ENCODE results near the gene SORCS2. TPM values are rescaled to one million over a fixed set of nuclear protein-coding genes. Genes with fewer than 3 reads are reported as not detected.

SORCS2 gene
- total RNA-seq, 1 donor from 2014 or later, result 5.2 TPM

DNA sequence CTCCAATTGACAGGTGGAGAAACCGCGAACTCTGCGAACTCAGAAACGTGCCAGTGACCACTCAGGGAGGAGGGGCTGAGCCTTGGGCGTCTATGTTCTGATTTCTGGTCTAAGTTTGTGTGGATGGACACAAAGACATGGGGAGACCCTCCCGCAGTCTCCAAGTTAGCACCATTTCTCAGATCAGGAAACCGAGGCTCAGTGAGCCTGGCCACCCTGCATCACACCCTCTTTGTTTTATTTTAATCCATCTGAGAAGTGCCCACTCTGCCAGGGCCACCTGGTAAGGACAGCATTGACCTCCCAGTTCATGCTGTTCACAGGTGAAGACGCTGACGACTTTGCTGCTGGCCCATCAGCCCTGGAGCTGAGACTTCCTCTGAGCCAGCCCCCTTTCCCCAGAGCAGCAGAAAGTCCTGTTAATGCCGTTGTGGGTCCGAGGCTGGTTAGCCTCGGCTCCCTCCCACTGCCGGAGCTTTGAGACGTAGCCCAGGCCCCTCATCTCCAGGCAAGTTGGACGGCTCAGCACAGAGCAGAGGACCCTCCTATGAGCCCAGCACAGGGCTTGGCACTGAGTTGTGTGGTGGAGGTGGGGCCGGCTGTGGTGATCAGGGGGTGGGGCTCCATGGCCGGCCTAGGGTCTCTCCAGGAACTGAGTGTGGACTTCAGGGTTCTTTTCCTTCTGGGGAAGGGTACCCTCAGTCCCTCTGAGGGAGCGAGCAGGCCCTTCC is 198.7 kb downstream of the SORCS2 start:
- H3K36me3 ChIP-seq, result no peaks in the 10 kb centered on the region
- H3K4me3 ChIP-seq, result no peak overlapping the region
- H3K27me3 ChIP-seq, result no peaks in the 10 kb centered on the region
- H3K27ac ChIP-seq, result no peak overlapping the region
- no peak overlapping the region for H2AFZ ChIP-seq (replicated peaks)
- no peak overlapping the region for H3K4me3 Mint-ChIP-seq
- H3K27me3 Mint-ChIP-seq (ENCODE audit: insufficient read depth, low read depth), result peaks cover 11% of the 10 kb centered on the region
- H3K27ac Mint-ChIP-seq, result peak overlapping the region; percentile 83
- H3K9me3 Mint-ChIP-seq, result no peaks in the 10 kb centered on the region
- H3F3A ChIP-seq (ENCODE audit: low read depth), result peaks cover 10% of the 10 kb centered on the region
- no peaks in the 10 kb centered on the region for H3K9me3 ChIP-seq (ENCODE audit: low read depth)
- no peak for DNase-seq (ENCODE audit: low spot score)
- H3K9ac ChIP-seq, result no peak overlapping the region
- no peaks in the 10 kb centered on the region for H3K79me2 ChIP-seq (ENCODE audit: low read depth)
- H3K4me1 Mint-ChIP-seq, result peaks cover 58% of the 10 kb centered on the region
- H4K20me1 ChIP-seq (ENCODE audit: low read depth), result no peaks in the 10 kb centered on the region
- H3K4me2 ChIP-seq, result no peak overlapping the region
- TF ChIP-seq EZH2phosphoT487 (IDR thresholded peaks at IDR 0.05) (no peak), EZH2 (IDR thresholded peaks at IDR 0.05) (no peak)
- TF ChIP-seq, protein P1, sequence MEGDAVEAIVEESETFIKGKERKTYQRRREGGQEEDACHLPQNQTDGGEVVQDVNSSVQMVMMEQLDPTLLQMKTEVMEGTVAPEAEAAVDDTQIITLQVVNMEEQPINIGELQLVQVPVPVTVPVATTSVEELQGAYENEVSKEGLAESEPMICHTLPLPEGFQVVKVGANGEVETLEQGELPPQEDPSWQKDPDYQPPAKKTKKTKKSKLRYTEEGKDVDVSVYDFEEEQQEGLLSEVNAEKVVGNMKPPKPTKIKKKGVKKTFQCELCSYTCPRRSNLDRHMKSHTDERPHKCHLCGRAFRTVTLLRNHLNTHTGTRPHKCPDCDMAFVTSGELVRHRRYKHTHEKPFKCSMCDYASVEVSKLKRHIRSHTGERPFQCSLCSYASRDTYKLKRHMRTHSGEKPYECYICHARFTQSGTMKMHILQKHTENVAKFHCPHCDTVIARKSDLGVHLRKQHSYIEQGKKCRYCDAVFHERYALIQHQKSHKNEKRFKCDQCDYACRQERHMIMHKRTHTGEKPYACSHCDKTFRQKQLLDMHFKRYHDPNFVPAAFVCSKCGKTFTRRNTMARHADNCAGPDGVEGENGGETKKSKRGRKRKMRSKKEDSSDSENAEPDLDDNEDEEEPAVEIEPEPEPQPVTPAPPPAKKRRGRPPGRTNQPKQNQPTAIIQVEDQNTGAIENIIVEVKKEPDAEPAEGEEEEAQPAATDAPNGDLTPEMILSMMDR (IDR thresholded peaks at IDR 0.05), result no peak
- H3K4me1 ChIP-seq, result peaks cover 35% of the 10 kb centered on the region
- no peaks in the 10 kb centered on the region for H3K36me3 Mint-ChIP-seq

DNA sequence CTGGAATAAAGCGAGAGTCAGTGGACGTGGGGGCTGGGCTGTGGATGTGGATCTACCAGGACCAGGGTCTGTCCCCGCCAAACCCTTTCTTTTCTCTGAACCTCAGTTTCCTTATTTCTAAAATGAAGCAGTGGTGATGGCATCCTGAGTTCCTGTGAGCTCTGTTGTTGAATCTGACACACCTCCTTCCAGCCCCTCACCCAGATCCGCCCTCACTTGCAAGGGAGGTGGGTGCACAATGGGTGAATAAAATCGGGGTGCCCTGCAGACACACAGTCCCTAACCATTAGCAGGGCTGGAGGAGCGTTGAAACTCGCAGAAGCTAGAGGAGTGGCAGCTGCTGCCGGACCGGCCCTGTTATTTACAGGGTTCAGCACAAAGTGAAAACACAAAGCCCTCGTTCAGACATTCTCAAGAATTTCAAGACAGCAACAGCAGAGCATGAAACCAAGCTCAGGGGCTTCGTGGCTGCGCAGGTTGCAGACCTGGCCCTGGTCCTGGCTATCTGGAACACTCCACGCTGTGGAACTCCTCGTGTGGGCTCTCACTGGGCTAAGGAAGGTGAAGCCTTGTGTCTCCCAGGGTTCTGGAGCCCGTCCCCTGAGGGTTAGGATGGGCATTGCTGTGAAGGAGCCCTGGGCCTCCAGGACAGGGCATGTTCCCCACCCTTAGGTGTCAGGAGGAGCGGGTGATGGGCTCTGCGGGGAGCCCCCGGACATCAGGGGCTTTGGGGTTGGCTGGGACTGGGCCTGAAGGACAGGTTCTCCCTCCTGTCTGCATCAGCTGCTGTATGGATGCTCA is 199.5 kb downstream of the SORCS2 start:
- no peak for TF ChIP-seq EZH2phosphoT487 (IDR thresholded peaks at IDR 0.05)
- TF ChIP-seq, protein P1 (IDR thresholded peaks at IDR 0.05), result no peak
- peaks cover 66% of the 10 kb centered on the region for H3K4me1 Mint-ChIP-seq
- no peaks in the 10 kb centered on the region for H3K9me3 Mint-ChIP-seq
- Histone ChIP-seq H3K9me3 (ENCODE audit: low read depth) (no peaks in the 10 kb centered on the region), H3K4me1 (peaks cover 42% of the 10 kb centered on the region), H3K4me3 (no peak overlapping the region), H3F3A (ENCODE audit: low read depth) (peaks cover 17% of the 10 kb centered on the region), H3K9ac (no peak overlapping the region), H3K4me2 (no peak overlapping the region), H3K36me3 (no peaks in the 10 kb centered on the region), H3K27me3 (no peaks in the 10 kb centered on the region), H3K27ac (no peak overlapping the region), H3K79me2 (ENCODE audit: low read depth) (no peaks in the 10 kb centered on the region), H4K20me1 (ENCODE audit: low read depth) (no peaks in the 10 kb centered on the region), H2AFZ (replicated peaks) (no peak overlapping the region)
- peaks cover 11% of the 10 kb centered on the region for H3K27me3 Mint-ChIP-seq (ENCODE audit: insufficient read depth, low read depth)
- no peaks in the 10 kb centered on the region for H3K36me3 Mint-ChIP-seq
- no peak overlapping the region for H3K4me3 Mint-ChIP-seq
- peak overlapping the region; percentile 81 for H3K27ac Mint-ChIP-seq
- no peak for DNase-seq (ENCODE audit: low spot score)

DNA sequence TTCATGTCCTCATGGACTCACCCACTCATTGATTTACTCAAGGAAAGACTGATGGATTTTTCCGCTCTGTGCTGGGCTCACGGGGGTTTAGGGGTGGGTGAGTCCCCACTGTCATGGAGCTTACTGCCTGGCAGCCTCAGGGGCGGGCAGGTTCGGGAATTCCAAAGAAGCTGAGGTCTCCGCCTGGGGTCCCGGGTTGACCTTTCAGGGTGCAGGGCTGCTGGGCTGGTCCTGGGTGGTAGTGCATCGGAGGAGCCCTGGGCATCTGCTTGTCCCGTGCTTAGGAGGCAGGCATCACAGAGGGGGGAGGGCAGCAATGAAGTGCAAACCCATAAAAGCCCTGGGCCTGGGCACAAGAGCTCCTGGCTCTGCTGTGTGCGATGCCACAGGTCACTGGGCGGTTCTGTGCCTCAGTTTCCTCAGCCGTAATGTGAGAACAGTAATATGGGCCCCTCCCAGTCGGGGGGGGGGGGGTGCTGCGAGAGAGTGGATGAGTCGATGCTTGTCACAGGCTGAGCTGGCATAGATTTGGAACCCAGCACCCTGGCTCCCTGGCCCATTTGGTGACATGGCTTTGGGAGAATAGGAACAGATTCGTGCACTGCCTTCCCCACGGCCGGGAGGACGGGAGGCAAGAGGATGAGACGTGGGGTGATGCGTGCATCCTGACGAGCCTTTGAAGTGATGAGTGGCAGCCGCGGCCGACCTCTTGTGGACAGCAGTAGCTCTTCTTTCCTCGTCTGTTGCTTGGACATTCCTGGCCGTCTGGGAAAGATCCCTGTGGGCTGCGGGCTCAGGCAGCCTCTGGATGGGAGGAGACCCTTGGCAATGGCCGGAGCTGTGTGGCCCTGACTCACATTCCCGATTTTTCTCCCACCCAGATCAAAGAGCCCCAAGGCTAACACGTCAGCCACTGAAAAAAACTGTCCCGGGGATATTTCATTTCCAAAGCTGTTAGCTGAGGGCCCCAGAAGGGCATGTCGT is 200.4 kb downstream of the SORCS2 start:
- H3K4me3 ChIP-seq, result no peak overlapping the region
- H3K36me3 Mint-ChIP-seq, result no peaks in the 10 kb centered on the region
- peaks cover 51% of the 10 kb centered on the region for H3K4me1 ChIP-seq
- H3K27me3 ChIP-seq, result no peaks in the 10 kb centered on the region
- peaks cover 72% of the 10 kb centered on the region for H3K4me1 Mint-ChIP-seq
- no peaks in the 10 kb centered on the region for H3K36me3 ChIP-seq
- no peaks in the 10 kb centered on the region for H4K20me1 ChIP-seq (ENCODE audit: low read depth)
- H3K27ac ChIP-seq, result no peak overlapping the region
- peaks cover 11% of the 10 kb centered on the region for H3K27me3 Mint-ChIP-seq (ENCODE audit: insufficient read depth, low read depth)
- peak overlapping the region; percentile 81 for H3K27ac Mint-ChIP-seq
- peak; percentile 28 for DNase-seq (ENCODE audit: low spot score)
- no peak for TF ChIP-seq EZH2 (IDR thresholded peaks at IDR 0.05)
- no peak for TF ChIP-seq EZH2phosphoT487 (IDR thresholded peaks at IDR 0.05)
- TF ChIP-seq, protein P1 (IDR thresholded peaks at IDR 0.05), result no peak
- H3K9ac ChIP-seq, result no peak overlapping the region
- no peaks in the 10 kb centered on the region for H3K79me2 ChIP-seq (ENCODE audit: low read depth)
- no peaks in the 10 kb centered on the region for H3K9me3 Mint-ChIP-seq
- peak overlapping the region; percentile 69 for H3K4me3 Mint-ChIP-seq
- no peak overlapping the region for H2AFZ ChIP-seq (replicated peaks)
- no peaks in the 10 kb centered on the region for H3K9me3 ChIP-seq (ENCODE audit: low read depth)
- peaks cover 21% of the 10 kb centered on the region for H3F3A ChIP-seq (ENCODE audit: low read depth)
- H3K4me2 ChIP-seq, result no peak overlapping the region

All from neural progenitor cell (in vitro differentiated cells).